ENCODE data around the gene BRSK1.

Gene BRSK1

DNA sequence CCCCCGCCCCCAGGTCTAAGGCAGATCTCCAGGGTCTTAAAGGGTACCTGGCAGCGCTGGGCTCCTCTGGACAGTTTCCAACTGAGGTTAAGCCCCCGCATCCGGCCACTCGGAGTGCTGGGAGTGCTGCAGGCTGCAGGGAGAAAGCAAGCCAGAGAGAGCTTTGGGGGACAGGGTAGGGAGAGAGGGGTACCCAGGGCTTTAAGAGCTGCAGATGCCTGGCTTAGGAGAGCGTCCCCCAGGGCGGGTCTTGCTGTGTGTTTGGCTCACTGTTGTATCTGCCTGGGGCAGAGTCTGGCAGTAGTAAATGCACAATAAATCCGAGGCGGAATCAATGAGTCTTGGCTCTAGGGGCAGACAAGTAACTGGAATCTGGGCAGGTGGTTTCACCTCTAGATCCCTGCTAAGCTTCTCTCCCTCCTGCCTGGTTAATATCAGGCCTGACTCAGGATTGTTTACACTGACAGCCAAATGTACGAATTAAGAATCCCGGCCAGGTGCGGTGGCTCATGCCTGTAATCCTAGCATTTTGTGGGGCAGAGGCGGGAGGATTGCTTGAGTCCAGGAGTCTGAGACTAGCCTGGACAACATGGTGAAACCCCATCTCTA is 71.5 kb downstream of the BRSK1 start:
- DNase-seq = no peak

DNA sequence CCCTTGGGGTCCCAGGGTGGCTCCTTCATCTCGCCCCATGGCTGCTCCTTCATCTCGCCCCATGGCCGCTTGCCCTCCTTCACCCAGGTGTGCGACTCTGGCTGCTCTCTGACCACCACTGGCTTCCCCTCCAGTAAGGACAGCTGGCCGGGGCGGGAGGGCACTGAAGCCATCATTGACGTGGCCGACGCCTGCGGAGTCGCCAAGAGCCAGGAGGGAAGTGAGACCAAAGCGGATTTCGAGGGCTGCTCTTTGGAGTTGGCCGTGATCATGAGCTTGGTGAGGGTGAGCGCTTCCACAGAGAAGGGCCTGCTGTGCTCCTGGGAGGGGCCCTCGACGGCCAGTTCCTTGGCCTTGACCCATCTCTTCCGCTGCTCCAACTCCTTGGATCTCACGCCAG is 74.7 kb downstream of the BRSK1 start:
- no peak for DNase-seq

DNA sequence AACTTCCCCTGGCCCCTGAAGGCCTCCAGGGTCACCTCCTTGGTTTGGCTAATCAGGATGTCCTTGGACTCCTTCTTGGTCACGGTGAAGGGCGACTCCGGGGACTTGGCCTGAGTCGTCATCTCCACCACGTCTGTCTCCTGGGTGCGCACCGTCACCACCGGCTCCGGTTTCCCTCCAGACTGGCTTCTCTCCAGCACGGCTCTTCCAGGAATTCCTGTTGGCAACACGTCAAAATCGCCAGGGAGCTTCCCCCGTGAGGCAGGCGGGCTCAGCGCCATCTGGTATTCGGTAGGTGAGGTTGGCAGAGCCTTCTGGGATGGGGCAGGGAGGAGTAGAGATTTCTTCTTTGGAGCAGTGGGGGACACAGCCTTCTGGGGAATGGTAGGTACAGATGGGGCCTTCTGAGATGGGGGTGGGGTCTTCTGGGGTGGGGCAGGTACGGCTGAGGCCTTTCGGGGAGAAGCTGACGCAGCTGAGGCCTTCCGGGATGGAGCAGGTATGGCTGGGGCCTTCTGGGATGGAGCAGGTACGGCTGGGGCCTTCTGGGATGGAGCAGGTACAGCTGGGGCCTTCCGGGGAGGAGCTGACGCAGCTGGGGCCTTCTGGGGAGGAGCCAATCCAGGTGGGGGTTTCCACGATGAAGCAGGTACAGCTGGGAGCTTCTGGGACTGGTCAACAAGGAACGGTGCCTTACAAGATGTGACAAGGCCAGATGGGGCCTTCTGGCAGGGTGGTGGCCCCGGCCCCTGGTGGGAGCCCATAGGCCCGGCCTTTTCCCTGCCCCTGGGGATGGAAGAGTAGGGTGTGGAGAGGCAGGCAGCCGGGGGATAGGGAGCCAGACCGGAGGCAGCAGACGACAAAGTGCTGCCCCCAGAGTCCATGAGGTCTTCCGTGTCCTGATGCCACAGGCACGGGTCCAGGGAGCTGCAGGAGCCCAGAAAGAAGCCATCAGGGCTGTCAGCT is 75.4 kb downstream of the BRSK1 start:
- no peak for DNase-seq

DNA sequence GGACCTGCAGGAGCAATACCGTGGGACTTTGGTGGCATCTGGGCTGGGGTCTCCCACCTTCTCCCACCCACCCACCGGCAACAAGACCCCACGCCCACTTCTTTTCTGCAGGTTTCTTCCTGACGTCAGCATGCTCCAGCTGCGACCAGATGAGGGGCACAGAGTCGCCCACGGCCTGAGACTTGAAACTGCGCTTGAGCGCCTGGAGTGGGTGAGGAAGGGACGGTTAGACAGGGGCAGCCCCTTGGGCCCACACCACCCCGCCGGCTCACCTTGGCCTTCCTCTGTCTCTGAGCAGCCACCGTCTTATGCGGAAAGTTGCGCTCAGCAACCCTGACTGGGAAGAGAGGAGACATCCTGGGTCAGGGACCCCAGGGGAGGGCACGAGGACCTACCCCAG is 77.1 kb downstream of the BRSK1 start:
- DNase-seq = no peak

Measured in CD4-positive, alpha-beta T cell treated with Interleukin-21 for 1 hour (primary cell).